K562 (cell line): ENCODE measurements around the gene CD82. TPM values are rescaled to one million over a fixed set of nuclear protein-coding genes. Genes with fewer than 3 reads are reported as not detected.

Experiments
- ARNT ChIP-seq, 2 experiments: fragments of 450-650 bp; IDR thresholded peaks; 2 replicates each; pipeline ENCODE4 v1.6.1; 2016; ENCODE audit warnings: mild to moderate bottlenecking in 1 of 2
- ATF7 ChIP-seq: fragments of 450-650 bp; IDR thresholded peaks from 2 replicates; pipeline ENCODE4 v1.7.1; 2014; ENCODE audit warnings: mild to moderate bottlenecking, moderate library complexity
- CREB3 ChIP-seq: fragments of 450-650 bp; conservative IDR thresholded peaks from 2 replicates; pipeline ENCODE4 v1.6.1; 2016; ENCODE audit warnings: missing genetic modification characterization, low read depth, mild to moderate bottlenecking, missing compliant biosample characterization, moderate library complexity
- CXXC5 ChIP-seq: fragments of 250-450 bp; sonication (Bioruptor Pico); IDR thresholded peaks from 2 replicates; pipeline ENCODE4 v1.8.0; 2022; ENCODE audit warnings: inconsistent platforms, mild to moderate bottlenecking, moderate library complexity
- DIDO1 ChIP-seq: fragments of 450-650 bp; IDR thresholded peaks from 2 replicates; pipeline ENCODE4 v1.6.1; 2016; ENCODE audit warnings: low read depth, missing biosample characterization, missing genetic modification characterization
- ELF2 ChIP-seq: fragments of 250-450 bp; sonication (Bioruptor Pico); IDR thresholded peaks from 2 replicates; pipeline ENCODE4 v1.5.0; 2021; ENCODE audit warnings: mild to moderate bottlenecking
- ETS2 ChIP-seq: IDR thresholded peaks from 2 replicates; pipeline ENCODE4 v1.6.1; 2016; ENCODE audit warnings: borderline replicate concordance, missing genetic modification characterization, mild to moderate bottlenecking, moderate library complexity, missing compliant biosample characterization; ENCODE audit not compliant: poor library complexity, severe bottlenecking
- ETV5 ChIP-seq: sonication (generic); formaldehyde crosslinking; IDR thresholded peaks from 2 replicates; pipeline ENCODE4 v1.4.0; 2020; ENCODE audit warnings: low read depth, mild to moderate bottlenecking, missing genetic modification reagents
- IRF9 ChIP-seq: fragments of 450-650 bp; IDR thresholded peaks from 2 replicates; pipeline ENCODE4 v1.6.1; 2016; ENCODE audit warnings: missing biosample characterization, missing genetic modification characterization
- KLF16 ChIP-seq: IDR thresholded peaks from 2 replicates; pipeline ENCODE4 v1.6.1; 2016; ENCODE audit warnings: antibody characterized with exemption
- MAX ChIP-seq: sonication (generic); formaldehyde crosslinking; IDR thresholded peaks from 2 replicates; pipeline ENCODE4 v1.9.0; 2022; ENCODE audit warnings: mild to moderate bottlenecking, missing genetic modification reagents
- MEIS2 ChIP-seq: fragments of 450-650 bp; IDR thresholded peaks from 2 replicates; pipeline ENCODE4 v1.6.1; 2014; ENCODE audit warnings: mild to moderate bottlenecking; ENCODE audit not compliant: partially characterized antibody
- MTA2 ChIP-seq: fragments of 450-650 bp; IDR thresholded peaks from 2 replicates; pipeline ENCODE4 v1.6.1; 2016; ENCODE audit warnings: low read depth
- NFIC ChIP-seq: fragments of 450-650 bp; IDR thresholded peaks from 2 replicates; pipeline ENCODE4 v1.6.1; 2017; ENCODE audit warnings: mild to moderate bottlenecking, inconsistent platforms
- PBX2 ChIP-seq, 2 experiments: IDR thresholded peaks in 1 of 2; conservative IDR thresholded peaks in 1 of 2; 2 replicates each; pipeline ENCODE4 v1.6.1; 2016; ENCODE audit warnings: low read depth in 2 of 2, mild to moderate bottlenecking in 1 of 2, missing compliant biosample characterization in 1 of 2, missing genetic modification characterization in 1 of 2, moderate library complexity in 1 of 2
- RUNX1 ChIP-seq: sonication (generic); IDR thresholded peaks from 2 replicates; pipeline ENCODE4 v1.6.1; 2016; ENCODE audit warnings: antibody characterized with exemption, low read depth
- SMARCE1 ChIP-seq: fragments of 450-650 bp; IDR thresholded peaks from 2 replicates; pipeline ENCODE4 v1.7.1; 2016; ENCODE audit warnings: mild to moderate bottlenecking
- TAF9B ChIP-seq: fragments of 450-650 bp; IDR thresholded peaks from 2 replicates; pipeline ENCODE4 v1.6.1; 2018; ENCODE audit warnings: mild to moderate bottlenecking; ENCODE audit not compliant: partially characterized antibody
- ZNF134 ChIP-seq: fragments of 250-450 bp; sonication (Bioruptor Pico); conservative IDR thresholded peaks from 2 replicates; pipeline ENCODE4 v1.4.0; 2020
- ZNF518B ChIP-seq: fragments of 250-450 bp; sonication (Bioruptor Pico); IDR thresholded peaks from 2 replicates; pipeline ENCODE4 v1.5.0; 2021; ENCODE audit warnings: mild to moderate bottlenecking, moderate library complexity
- polyA plus RNA-seq, 8 experiments: library from polyadenylated mRNA; depleted of rRNA in 4 of 8; stranded (reverse) in 5 of 8; unstranded in 3 of 8; fragments of >200 nt; fragmentation: Nextera tagmentation in 2 of 8; fragmentation: Illumina TruSeq in 1 of 8; extraction: Ambion mirVana in 2 of 8; extraction: Trizol in 1 of 8; gene quantifications; 2 replicates each; pipeline versions ENCODE4 v1.2.1 to v1.2.3, GENCODE V29; 2011 to 2014; ENCODE audit warnings: inconsistent platforms in 1 of 8, missing spikeins in 1 of 8
- total RNA-seq, 7 experiments: library from RNA; depleted of rRNA in 6 of 7; stranded (reverse); fragments of >200 nt in 6 of 7; fragmentation: Illumina TruSeq in 2 of 7; extraction: Trizol in 2 of 7; gene quantifications; 2 replicates each; pipeline versions ENCODE4 v1.2.1 to v1.2.3, GENCODE V29; 2011 to 2021; ENCODE audit warnings: low replicate concordance in 1 of 7

Gene CD82
- total and polyA plus RNA-seq, 9 of the 15 experiments (the other 6 are each of a cell fraction or from before 2014, with no cell fraction given): 0.27 to 9.4 (median 3.0) TPM

- TF ChIP-seq TAF9B (peak; percentile 36), ARNT (IDR thresholded peaks at IDR 0.05) (0 out of 4 replicates have a peak, but pooled peaks of 1 of the 2 experiments have one; percentile 31), ATF7 (peak; percentile 71), MAX (CRISPR knock-in tag) (peak; percentile 61), ZNF134 (no peak), MEIS2 (peak; percentile 80), DIDO1 (0 out of 2 replicates have a peak, but pooled peaks have one; percentile 13), RUNX1 (no peak), ZNF518B (no peak), ETV5 (CRISPR knock-in tag) (0 out of 2 replicates have a peak, but pooled peaks have one; percentile 22), ELF2 (CRISPR knock-in tag) (no peak), KLF16 (peak; percentile 87), CREB3 (no peak), NFIC (peak; percentile 65; the same call in 1 of the 2 replicates), CXXC5 (CRISPR knock-in tag) (peak; percentile 94), IRF9 (tag) (peak; percentile 7; the same call in 1 of the 2 replicates), ETS2 (tag) (no peak), PBX2 (CRISPR knock-in tag; IDR thresholded peaks at IDR 0.05; ENCODE audit: low read depth) (no peak), PBX2 (tag; conservative IDR thresholded peaks at IDR 0.05; ENCODE audit: low read depth) (peak; percentile 50; the same call in 1 of the 2 replicates), MTA2 (peak; percentile 82), SMARCE1 (peak; percentile 83)
These were observed 17.3 kb upstream of the CD82 start (continued) for GRCh38 chr11:44548032-44548695.
